Spleen (tissue), 11 donors: ENCODE results near the gene SHLD1. TPM values are rescaled to one million over a fixed set of nuclear protein-coding genes. Genes with fewer than 3 reads are reported as not detected.

Experiments used
- DNase-seq: peaks from one replicate; pipeline ENCODE4 v3.0.0-alpha.2; 2020
- H3K27ac ChIP-seq, 8 donors: fragments of 200-600 bp; sonication (generic) in 7 of 8; 1 replicate in 4 of 8; 2 replicates in 4 of 8; pipeline versions ENCODE4 v1.5.0 to v1.8.0; 2016 to 2021; ENCODE audit warnings: inconsistent platforms in 4 of 8, mild to moderate bottlenecking in 4 of 8, moderate library complexity in 1 of 8
- H3K27me3 ChIP-seq, 7 donors: fragments of 200-600 bp; sonication (generic) in 6 of 7; replicated peaks in 1 of 7; 1 replicate in 4 of 7; 2 replicates in 3 of 7; pipeline versions ENCODE4 v1.5.0 to v1.8.0; 2016 to 2021; ENCODE audit warnings: inconsistent platforms in 3 of 7, mild to moderate bottlenecking in 1 of 7
- H3K36me3 ChIP-seq, 6 donors: fragments of 200-600 bp; sonication (generic) in 5 of 6; 1 replicate in 4 of 6; 2 replicates in 2 of 6; pipeline versions ENCODE4 v1.5.0 to v1.8.0; 2016 to 2021; ENCODE audit warnings: inconsistent platforms in 2 of 6
- H3K4me1 ChIP-seq, 6 donors: fragments of 200-600 bp; sonication (generic) in 5 of 6; 1 replicate in 3 of 6; 2 replicates in 3 of 6; pipeline versions ENCODE4 v1.5.0 to v1.8.0; 2016 to 2021; ENCODE audit warnings: inconsistent platforms in 3 of 6
- H3K4me3 ChIP-seq, 8 donors: fragments of 200-600 bp; sonication (generic) in 7 of 8; 1 replicate in 4 of 8; 2 replicates in 4 of 8; pipeline versions ENCODE4 v1.5.0 to v1.8.0; 2016 to 2021; ENCODE audit warnings: inconsistent platforms in 4 of 8, mild to moderate bottlenecking in 4 of 8, moderate library complexity in 2 of 8
- H3K9me3 ChIP-seq, 8 donors: fragments of 200-600 bp; sonication (generic) in 7 of 8; 1 replicate in 4 of 8; 2 replicates in 4 of 8; pipeline versions ENCODE4 v1.5.0 to v1.8.0; 2016 to 2021; ENCODE audit warnings: inconsistent platforms in 4 of 8
- CTCF ChIP-seq, 11 experiments: fragments of 200-600 bp in 7 of 11; fragments of 450-650 bp in 4 of 11; sonication (generic) in 4 of 11; IDR thresholded peaks in 8 of 11; conservative IDR thresholded peaks in 3 of 11; 1 replicate in 7 of 11; 2 replicates in 4 of 11; pipeline versions ENCODE4 v1.4.0 to v1.8.0; 2016 to 2021; ENCODE audit warnings: antibody characterized with exemption in 11 of 11, inconsistent platforms in 4 of 11, mild to moderate bottlenecking in 1 of 11
- POLR2A ChIP-seq, 3 donors: fragments of 450-650 bp; IDR thresholded peaks; one replicate each; pipeline ENCODE4 v1.5.1; 2017; ENCODE audit warnings: antibody characterized with exemption in 3 of 3, mild to moderate bottlenecking in 1 of 3
- POLR2AphosphoS5 ChIP-seq, 3 donors: sonication (generic); formaldehyde crosslinking; IDR thresholded peaks; one replicate each; pipeline ENCODE4 v1.5.1; 2017; ENCODE audit warnings: antibody characterized with exemption in 3 of 3
- WGBS, 5 donors: extraction: QIAGEN DNeasy Blood & Tissue Kit in 3 of 5; methylation state at CpG; one replicate each; pipeline versions ENCODE4 v1.1.5 to v1.1.7; 2013 to 2018; 5-methylcytosine and 5-hydroxymethylcytosine counted together
- intact Hi-C: fragments of 100-400 bp; cut with DNase I; formaldehyde crosslinking; loops from one replicate; pipeline ENCODE4 v1.15.0; 2023; ENCODE audit warnings: low total_unique reads
- polyA plus RNA-seq, 3 donors: library from polyadenylated mRNA; stranded (reverse); fragments of 200-250 nt; gene quantifications; one replicate each; pipeline ENCODE4 v1.2.1, GENCODE V29; 2013
- total RNA-seq, 7 donors: library from RNA; depleted of rRNA in 3 of 7; stranded (reverse); fragments of >200 nt in 3 of 7; fragmentation: NEBNext Ultra II Directional in 4 of 7; extraction: Animal tissue kit (Norgen Biotek cat#: 25700) in 4 of 7; gene quantifications; one replicate each; pipeline versions ENCODE4 v1.1.0 to v1.2.1, GENCODE V29; 2016 to 2021
- donor health status: healthy with polysubstance abuse.
- donor health status: DM: no; HTN: no; CAD: no; lungs with moderate emphysema.
- donor health status: DM: no; HTN: no; CAD: no.
- donor health status: Bipolar disorder and iron deficiency.
- donor health status: healthy.
- donor health status: DM: no; HTN: no; CAD: no.
- donor health status: DM: yes; HTN: yes; CAD: no.

SHLD1 gene
- total and polyA plus RNA-seq, 10 donors, result 8.1 to 18.6 (median 12.4) TPM

- no peak for DNase-seq
- Histone ChIP-seq H3K4me3 (no peak overlapping the region), H3K36me3 (peaks cover 0 to 8% (median 0%) of the 10 kb centered on the region in 6 donors), H3K4me1 (peaks cover 3 to 24% (median 17%) of the 10 kb centered on the region in 6 donors), H3K9me3 (no peaks in the 10 kb centered on the region), H3K27me3 (no peaks in the 10 kb centered on the region), H3K27ac (no peak overlapping the region)
- intact Hi-C loops, result no loop called here
- TF ChIP-seq CTCF (IDR thresholded peaks at IDR 0.05 in 8 of 11, conservative IDR thresholded peaks at IDR 0.05 in 3 of 11) (no peak), POLR2AphosphoS5 (IDR thresholded peaks at IDR 0.05) (no peak), POLR2A (IDR thresholded peaks at IDR 0.05) (no peak)
- WGBS, 5 donors, result 69 to 89% (median 81%) methylated on average over 9 of the region's 9 CpGs
Observed at GRCh38 chr20:5825130-5825719, 75.0 kb downstream of the SHLD1 start.

- H3K4me1 ChIP-seq, result peaks cover 3 to 15% (median 11%) of the 10 kb centered on the region in 6 donors
- no peaks in the 10 kb centered on the region for H3K9me3 ChIP-seq
- intact Hi-C loops, result no loop called here
- TF ChIP-seq POLR2A (IDR thresholded peaks at IDR 0.05) (no peak), POLR2AphosphoS5 (IDR thresholded peaks at IDR 0.05) (peak in 1 of 3 donors; percentile 13)
- H3K36me3 ChIP-seq, result peaks cover 0 to 19% (median 0%) of the 10 kb centered on the region in 6 donors
- H3K27ac ChIP-seq, result no peak overlapping the region
- DNase-seq, result no peak
- 83 to 94% (median 89%) methylated on average over 15 of the region's 15 CpGs for WGBS, 5 donors
- H3K27me3 ChIP-seq, result no peaks in the 10 kb centered on the region
- no peak overlapping the region for H3K4me3 ChIP-seq
Observed at GRCh38 chr20:5827098-5827853, 77.1 kb downstream of the SHLD1 start.

GRCh38 chr20:5827861-5828260 lies 77.7 kb downstream of the SHLD1 start:
- H3K9me3 ChIP-seq, result no peaks in the 10 kb centered on the region
- no peak for TF ChIP-seq CTCF (IDR thresholded peaks at IDR 0.05 in 8 of 11, conservative IDR thresholded peaks at IDR 0.05 in 3 of 11)
- no peak for TF ChIP-seq POLR2A (IDR thresholded peaks at IDR 0.05)
- H3K27me3 ChIP-seq, result no peaks in the 10 kb centered on the region
- no peak for DNase-seq
- no peak overlapping the region for H3K27ac ChIP-seq
- peaks cover 0 to 19% (median 0%) of the 10 kb centered on the region in 6 donors for H3K36me3 ChIP-seq
- H3K4me1 ChIP-seq, result peaks cover 0 to 9% (median 5%) of the 10 kb centered on the region in 6 donors
- WGBS, 5 donors, result 95 to 100% (median 97%) methylated on average over 1 of the region's 1 CpG
- intact Hi-C loops, result no loop called here
- H3K4me3 ChIP-seq, result no peak overlapping the region

- DNase-seq, result no peak
- Histone ChIP-seq H3K9me3 (peaks cover 0 to 5% (median 0%) of the 10 kb centered on the region in 8 donors), H3K36me3 (peaks cover 0 to 19% (median 0%) of the 10 kb centered on the region in 6 donors), H3K27ac (no peak overlapping the region), H3K4me3 (no peak overlapping the region), H3K4me1 (no peaks in the 10 kb centered on the region), H3K27me3 (no peaks in the 10 kb centered on the region)
- WGBS, 5 donors, result 64 to 81% (median 76%) methylated on average over 3 of the region's 3 CpGs
- TF ChIP-seq CTCF (IDR thresholded peaks at IDR 0.05 in 8 of 11, conservative IDR thresholded peaks at IDR 0.05 in 3 of 11) (no peak), POLR2A (IDR thresholded peaks at IDR 0.05) (no peak), POLR2AphosphoS5 (IDR thresholded peaks at IDR 0.05) (no peak)
- intact Hi-C loops, result no loop called here
Observed at GRCh38 chr20:5829241-5829809, 79.1 kb downstream of the SHLD1 start.
